ENCODE results near the gene COL1A1. TPM values are rescaled to one million over a fixed set of nuclear protein-coding genes. Genes with fewer than 3 reads are reported as not detected.

Gene COL1A1
- total RNA-seq, 2 donors from 2014 or later = 11.2 to 62.3 TPM

DNA sequence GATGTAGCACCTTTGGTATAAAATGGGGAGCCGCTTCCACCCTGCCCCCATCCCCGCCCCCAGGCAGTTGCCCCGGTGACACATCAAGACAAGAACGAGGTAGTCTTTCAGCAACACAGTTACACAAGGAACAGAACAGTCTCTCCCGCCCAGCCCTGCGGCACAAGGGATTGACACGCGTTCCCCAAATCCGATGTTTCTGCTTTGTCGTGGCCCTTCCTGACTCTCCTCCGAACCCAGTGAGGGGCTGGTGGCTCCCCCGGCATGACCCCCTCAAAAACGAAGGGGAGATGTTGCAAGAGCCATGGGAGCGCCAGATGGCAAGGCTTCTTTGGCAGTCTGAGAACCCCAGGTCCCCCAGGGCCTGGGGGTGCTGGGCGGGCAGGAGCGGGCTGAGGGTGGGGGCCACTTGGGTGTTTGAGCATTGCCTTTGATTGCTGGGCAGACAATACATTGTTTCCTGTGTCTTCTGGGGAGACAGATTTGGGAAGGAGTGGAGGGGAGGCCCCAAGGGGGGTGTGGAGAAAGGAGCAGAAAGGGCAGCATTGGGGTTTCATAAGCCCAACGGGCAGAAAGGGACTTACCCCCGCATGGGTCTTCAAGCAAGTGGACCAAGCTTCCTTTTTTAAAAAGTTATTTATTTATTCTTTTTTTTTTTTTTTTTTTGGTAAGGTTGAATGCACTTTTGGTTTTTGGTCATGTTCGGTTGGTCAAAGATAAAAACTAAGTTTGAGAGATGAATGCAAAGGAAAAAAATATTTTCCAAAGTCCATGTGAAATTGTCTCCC is 16.6 kb downstream of the COL1A1 start:
- ATAC-seq = no peak
- WGBS, 2 donors = 55 to 73% methylated on average over 19 of the region's 19 CpGs

DNA sequence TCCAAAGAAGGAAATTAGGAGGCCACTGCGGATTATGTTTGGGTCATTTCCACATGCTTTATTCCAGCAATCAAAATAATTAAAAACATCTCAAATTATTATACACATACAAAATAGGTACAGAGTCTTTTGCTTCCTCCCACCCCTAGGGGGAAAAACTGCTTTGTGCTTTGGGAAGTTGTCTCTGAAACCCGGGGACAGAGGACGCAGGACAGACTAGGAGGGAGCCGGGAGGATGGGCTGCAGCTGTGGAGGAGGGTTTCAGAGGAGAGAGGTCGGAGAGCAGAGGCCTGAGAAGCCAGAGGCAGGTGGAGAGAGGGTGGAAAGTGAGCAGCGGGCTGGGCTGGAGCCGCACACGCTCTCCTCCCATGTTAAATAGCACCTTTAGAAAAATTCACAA is 17.4 kb downstream of the COL1A1 start:
- TF ChIP-seq POLR2A (IDR thresholded peaks at IDR 0.05) (no peak), CTCF (IDR thresholded peaks at IDR 0.05) (no peak)
- intact Hi-C loops (cut with DNase I) = no loop called here
- Histone ChIP-seq H3K4me3 (no peak overlapping the region), H3K4me1 (no peaks in the 10 kb centered on the region), H3K27me3 (no peaks in the 10 kb centered on the region), H3K27ac (no peak overlapping the region), H3K9me3 (no peaks in the 10 kb centered on the region), H3K36me3 (replicated peaks in 1 of 2; ENCODE audit: insufficient read depth in 1 of 2, low read depth in 2 of 2) (no peaks in the 10 kb centered on the region)
- DNase-seq (no peak), ATAC-seq (no peak)
- WGBS, 2 donors = 52 to 61% methylated on average over 8 of the region's 8 CpGs

More for the DNA sequence above, 16.6 kb downstream of the COL1A1 start:
- no peaks in the 10 kb centered on the region for H3K4me1 ChIP-seq
- H3K9me3 ChIP-seq = no peaks in the 10 kb centered on the region
- TF ChIP-seq POLR2A (IDR thresholded peaks at IDR 0.05) (no peak), CTCF (IDR thresholded peaks at IDR 0.05) (no peak)
- no peak overlapping the region for H3K4me3 ChIP-seq
- intact Hi-C loops (cut with DNase I) = no loop called here
- no peaks in the 10 kb centered on the region for H3K27me3 ChIP-seq
- H3K36me3 ChIP-seq (replicated peaks in 1 of 2; ENCODE audit: insufficient read depth in 1 of 2, low read depth in 2 of 2) = no peaks in the 10 kb centered on the region
- H3K27ac ChIP-seq = no peak overlapping the region
- DNase-seq = no peak

DNA sequence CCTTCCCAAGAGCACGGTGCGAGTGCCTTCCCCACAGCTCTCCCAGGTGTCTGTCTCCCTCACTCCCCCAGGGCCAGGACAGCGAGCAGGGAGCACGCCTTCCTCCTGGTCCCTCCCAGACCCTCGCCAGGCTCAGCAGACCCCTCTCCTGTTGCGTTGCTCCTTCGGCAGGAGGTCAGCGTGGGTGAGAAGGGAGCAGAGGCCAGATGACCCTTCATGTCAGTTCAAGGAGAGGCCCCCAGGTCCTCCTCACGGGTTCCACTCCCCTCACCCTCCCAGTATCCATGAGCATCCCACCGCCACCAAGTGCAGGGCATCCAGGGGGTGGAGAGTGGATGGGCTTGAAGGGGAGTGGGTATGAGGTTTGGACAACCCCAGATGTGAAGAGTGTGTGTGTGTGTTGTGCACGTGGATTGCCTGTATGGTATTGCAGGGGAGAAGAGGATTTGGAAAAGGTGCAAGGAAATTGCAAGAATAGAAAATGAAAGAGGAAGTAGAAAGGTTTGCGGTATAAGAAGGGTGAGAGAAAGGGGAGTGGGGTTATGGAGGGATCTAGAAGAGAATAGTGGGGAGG is 17.9 kb downstream of the COL1A1 start:
- TF ChIP-seq POLR2A (IDR thresholded peaks at IDR 0.05) = no peak
- TF ChIP-seq CTCF (IDR thresholded peaks at IDR 0.05) = no peak
- Histone ChIP-seq H3K27ac (no peak overlapping the region), H3K27me3 (no peaks in the 10 kb centered on the region), H3K4me1 (peaks cover 3% of the 10 kb centered on the region), H3K36me3 (replicated peaks in 1 of 2; ENCODE audit: insufficient read depth in 1 of 2, low read depth in 2 of 2) (no peaks in the 10 kb centered on the region), H3K9me3 (no peaks in the 10 kb centered on the region), H3K4me3 (no peak overlapping the region)
- intact Hi-C loops (cut with DNase I) = no loop called here
- WGBS, 2 donors = 51 to 62% methylated on average over 8 to 12 of the region's 12 CpGs
- ATAC-seq = no peak
- no peak for DNase-seq

DNA sequence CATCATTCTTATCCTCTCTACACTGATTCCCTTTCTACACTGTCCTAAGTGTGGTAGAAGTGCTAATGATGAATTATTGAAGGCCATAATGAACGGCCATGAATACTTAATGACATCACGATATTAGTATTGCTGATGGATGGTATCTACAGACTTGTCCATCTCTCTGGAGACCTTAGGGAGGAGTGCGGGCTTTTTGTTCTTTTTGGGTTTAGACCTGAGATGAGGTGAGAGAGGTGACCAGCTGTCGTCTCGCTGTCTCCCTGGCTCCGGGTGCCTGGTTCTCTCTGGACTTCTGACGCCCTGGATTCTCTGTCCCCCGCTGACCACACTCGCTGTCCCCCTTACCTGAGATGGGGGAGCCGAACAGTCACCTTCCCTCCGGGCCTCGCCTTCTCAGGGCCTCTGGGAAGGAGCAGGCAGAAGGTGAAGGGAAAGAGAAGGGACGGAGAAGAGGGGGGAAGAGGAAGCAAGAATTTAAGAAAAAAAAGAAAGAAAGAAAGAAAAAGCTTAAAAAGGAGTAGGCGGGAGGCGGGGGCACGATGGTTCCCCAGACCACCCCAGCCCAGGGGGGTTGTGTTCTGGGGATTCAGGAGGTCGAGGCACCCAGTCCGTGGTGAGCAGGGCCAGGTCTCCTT is 18.5 kb downstream of the COL1A1 start:
- no peak for ATAC-seq

More for the DNA sequence above, 18.5 kb downstream of the COL1A1 start:
- Histone ChIP-seq H3K27ac (no peak overlapping the region), H3K9me3 (no peaks in the 10 kb centered on the region), H3K36me3 (replicated peaks in 1 of 2; ENCODE audit: insufficient read depth in 1 of 2, low read depth in 2 of 2) (no peaks in the 10 kb centered on the region), H3K27me3 (no peaks in the 10 kb centered on the region), H3K4me3 (no peak overlapping the region), H3K4me1 (peaks cover 9% of the 10 kb centered on the region)
- intact Hi-C loops (cut with DNase I) = no loop called here
- WGBS, 2 donors = 69 to 70% methylated on average over 18 of the region's 18 CpGs
- TF ChIP-seq CTCF (IDR thresholded peaks at IDR 0.05) (no peak), POLR2A (IDR thresholded peaks at IDR 0.05) (no peak)
- DNase-seq = no peak

All from body of pancreas (tissue), 4 donors.